SK-N-SH treated with all-trans-retinoic acid at 6 μM for 48 hours (cell line): ENCODE measurements around the gene FAM13A.

Experiments used
- ARNTL ChIP-seq: fragments of 450-650 bp; formaldehyde crosslinking; IDR thresholded peaks from 2 replicates; pipeline ENCODE4 v1.5.0; 2020; ENCODE audit warnings: low read depth, mild to moderate bottlenecking, moderate library complexity, borderline replicate concordance
- CSRNP3 ChIP-seq: fragments of 250-450 bp; sonication (Bioruptor Pico); IDR thresholded peaks from 2 replicates; pipeline ENCODE4 v1.5.1; 2021; ENCODE audit warnings: mild to moderate bottlenecking, moderate library complexity
- GLIS3 ChIP-seq: fragments of 250-450 bp; sonication (Bioruptor Pico); IDR thresholded peaks from 2 replicates; pipeline ENCODE4 v1.5.0; 2020; ENCODE audit warnings: mild to moderate bottlenecking, moderate library complexity
- PATZ1 ChIP-seq: fragments of 250-450 bp; sonication (Bioruptor Pico); IDR thresholded peaks from 2 replicates; pipeline ENCODE4 v1.8.0; 2020; ENCODE audit warnings: mild to moderate bottlenecking, moderate library complexity, borderline replicate concordance
- PPARA ChIP-seq: fragments of 250-450 bp; sonication (Bioruptor Pico); IDR thresholded peaks from 2 replicates; pipeline ENCODE4 v1.5.0; 2020; ENCODE audit warnings: mild to moderate bottlenecking, borderline replicate concordance
- TSHZ2 ChIP-seq: fragments of 250-450 bp; sonication (Bioruptor Pico); IDR thresholded peaks from 2 replicates; pipeline ENCODE4 v1.5.0; 2020; ENCODE audit warnings: mild to moderate bottlenecking, moderate library complexity
- ZNF565 ChIP-seq: fragments of 450-650 bp; formaldehyde crosslinking; conservative IDR thresholded peaks from 2 replicates; pipeline ENCODE4 v1.5.0; 2020; ENCODE audit warnings: low read depth, mild to moderate bottlenecking, moderate library complexity

- TF ChIP-seq ZNF565 (CRISPR knock-in tag) = no peak
- TF ChIP-seq GLIS3 (CRISPR knock-in tag) = no peak
- TF ChIP-seq CSRNP3 (CRISPR knock-in tag) = no peak
- no peak for TF ChIP-seq PATZ1 (CRISPR knock-in tag)
- TF ChIP-seq ARNTL = no peak
- no peak for TF ChIP-seq TSHZ2 (CRISPR knock-in tag)
- no peak for TF ChIP-seq PPARA (CRISPR knock-in tag)
These were observed 128.1 kb downstream of the FAM13A start for GRCh38 chr4:88928852-88929251.
